AG09319 (cell line): ENCODE results near the gene LRRC23.

Source experiments
- DNase-seq: peaks from one replicate; pipeline ENCODE4 v3.0.0-alpha.2; 2010; ENCODE audit warnings: low read depth; ENCODE audit errors: extremely low read depth
- TF ChIP-seq, protein P1 (sequence below): IDR thresholded peaks from 2 replicates; pipeline ENCODE4 v1.5.1; 2011; ENCODE audit warnings: low read depth, mild to moderate bottlenecking, inconsistent platforms, low read length, moderate library complexity

Gene LRRC23

GRCh38 chr12:6961278-6961694 is 56.7 kb downstream of the LRRC23 start:
- no peak for DNase-seq
- TF ChIP-seq, protein P1, sequence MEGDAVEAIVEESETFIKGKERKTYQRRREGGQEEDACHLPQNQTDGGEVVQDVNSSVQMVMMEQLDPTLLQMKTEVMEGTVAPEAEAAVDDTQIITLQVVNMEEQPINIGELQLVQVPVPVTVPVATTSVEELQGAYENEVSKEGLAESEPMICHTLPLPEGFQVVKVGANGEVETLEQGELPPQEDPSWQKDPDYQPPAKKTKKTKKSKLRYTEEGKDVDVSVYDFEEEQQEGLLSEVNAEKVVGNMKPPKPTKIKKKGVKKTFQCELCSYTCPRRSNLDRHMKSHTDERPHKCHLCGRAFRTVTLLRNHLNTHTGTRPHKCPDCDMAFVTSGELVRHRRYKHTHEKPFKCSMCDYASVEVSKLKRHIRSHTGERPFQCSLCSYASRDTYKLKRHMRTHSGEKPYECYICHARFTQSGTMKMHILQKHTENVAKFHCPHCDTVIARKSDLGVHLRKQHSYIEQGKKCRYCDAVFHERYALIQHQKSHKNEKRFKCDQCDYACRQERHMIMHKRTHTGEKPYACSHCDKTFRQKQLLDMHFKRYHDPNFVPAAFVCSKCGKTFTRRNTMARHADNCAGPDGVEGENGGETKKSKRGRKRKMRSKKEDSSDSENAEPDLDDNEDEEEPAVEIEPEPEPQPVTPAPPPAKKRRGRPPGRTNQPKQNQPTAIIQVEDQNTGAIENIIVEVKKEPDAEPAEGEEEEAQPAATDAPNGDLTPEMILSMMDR = no peak

GRCh38 chr12:6961695-6962284 is 57.2 kb downstream of the LRRC23 start:
- DNase-seq = peak; percentile 42
- TF ChIP-seq, protein P1 = peak; percentile 59

DNA sequence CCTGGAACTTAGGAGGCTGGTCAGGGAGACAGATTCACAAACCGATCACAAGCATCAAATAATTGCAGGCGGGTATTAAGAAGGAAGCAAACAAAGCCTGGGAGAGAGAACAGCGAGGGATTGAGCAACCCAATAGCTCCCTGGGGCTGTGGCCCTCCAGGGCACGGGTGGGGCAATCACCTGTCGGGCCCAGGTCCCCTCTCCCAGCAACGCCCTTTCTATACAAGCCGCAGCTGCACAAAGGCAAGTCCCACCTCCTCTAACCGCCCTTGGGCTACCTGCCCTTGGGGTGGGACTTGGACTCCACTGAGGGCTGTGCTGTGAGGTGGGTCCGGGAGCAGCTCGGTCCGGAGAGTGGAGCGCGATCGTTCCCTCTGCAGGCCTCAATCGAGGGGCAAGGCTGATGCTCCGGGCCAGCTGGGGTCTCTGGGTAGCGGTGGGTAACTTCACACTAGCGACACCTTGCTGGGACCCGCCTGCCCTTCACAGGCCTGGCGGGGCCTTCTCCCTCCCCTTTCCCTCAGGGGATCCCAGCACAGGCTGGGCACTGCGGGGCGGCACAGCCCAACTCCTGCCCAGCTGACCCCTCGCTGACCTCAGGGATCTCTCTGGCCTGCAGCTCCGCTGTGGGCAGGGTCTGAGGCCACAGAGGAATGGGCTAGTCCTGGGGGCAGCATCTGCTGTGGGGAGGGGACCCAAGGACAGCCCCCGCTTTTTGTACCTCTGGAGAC is 57.8 kb downstream of the LRRC23 start:
- no peak for DNase-seq
- TF ChIP-seq, protein P1 = no peak

- no peak for DNase-seq
- TF ChIP-seq, protein P1 = no peak
Observed at GRCh38 chr12:6963016-6963731, 58.6 kb downstream of the LRRC23 start.
